ENCODE measurements around the gene PRKX.
"Not testable (repeated sequence)": the region's sequence is repeated elsewhere in the genome, so short reads cannot be mapped to it uniquely, and the experiment has no call there.

The PRKX gene

DNA sequence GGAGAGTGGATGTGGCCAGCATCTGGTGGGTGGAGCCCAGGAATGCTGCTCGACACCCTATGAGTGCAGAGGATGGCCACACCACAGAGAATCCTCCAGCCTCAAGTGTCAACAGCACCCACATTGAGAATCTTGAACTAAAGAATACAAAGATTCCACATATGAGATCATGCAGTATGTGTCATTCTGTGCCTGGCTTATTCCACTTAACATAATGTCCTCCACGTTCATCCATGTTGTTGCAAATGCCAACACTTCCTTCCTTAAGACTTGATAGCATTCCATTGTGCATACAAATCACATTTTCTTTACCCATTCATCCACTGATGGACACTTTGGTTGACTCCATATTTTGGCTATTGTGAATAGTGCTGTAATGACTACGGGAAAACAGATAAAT lies 145.8 kb downstream of the PRKX start:
- no peak for DNase-seq

- DNase-seq, result no peak
Measured at GRCh38 chrX:3563451-3563850, 150.0 kb downstream of the PRKX start.

GRCh38 chrX:3560010-3560409 lies 153.4 kb downstream of the PRKX start:
- not testable (repeated sequence) for DNase-seq

Data from hippocampal formation (tissue), 2 donors.